Diencephalon (tissue), 1 donor: Measurements from ENCODE around the gene BCAS4. TPM values are rescaled to one million over a fixed set of nuclear protein-coding genes. Genes with fewer than 3 reads are reported as not detected.

Source experiments
- small RNA-seq: library from RNA; depleted of rRNA; stranded (forward); fragments of <200 nt; gene quantifications from one replicate; pipeline ENCODE3, GENCODE V24; 2014
- total RNA-seq: library from RNA; depleted of rRNA; stranded (reverse); fragments of >200 nt; gene quantifications from one replicate; pipeline ENCODE4 v1.2.3, GENCODE V29; 2014

Gene BCAS4, protein sequence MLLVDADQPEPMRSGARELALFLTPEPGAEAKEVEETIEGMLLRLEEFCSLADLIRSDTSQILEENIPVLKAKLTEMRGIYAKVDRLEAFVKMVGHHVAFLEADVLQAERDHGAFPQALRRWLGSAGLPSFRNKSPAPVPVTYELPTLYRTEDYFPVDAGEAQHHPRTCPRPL
- 17.8 TPM for total RNA-seq

GRCh38 chr20:50794846-50795634 lies at the start of gene BCAS4:
Gene BCAS4, plus strand, starts transcription at chr20:50795061. Its CDS starts 23 bp downstream, at chr20:50795084.

Small RNAs within 50 kb of the gene (small RNA-seq; reads per million reads assigned to genes)
- gene TMSB4XP6 = not detected

Other genes starting within 250 kb of the BCAS4 start
- 2.3 TPM for gene RIPOR3, start 103.5 kb upstream of the BCAS4 start, total RNA-seq
- 21.0 TPM for gene PARD6B, start 63.5 kb upstream of the BCAS4 start, total RNA-seq
- 67.8 TPM for gene ADNP, start 136.4 kb downstream of the BCAS4 start, total RNA-seq
- gene DPM1, start 163.5 kb downstream of the BCAS4 start, total RNA-seq = 36.0 TPM
- gene MOCS3, start 163.8 kb downstream of the BCAS4 start, total RNA-seq = 8.1 TPM
- 22.8 TPM for gene KCNG1, start 228.0 kb downstream of the BCAS4 start, total RNA-seq